Measurements from ENCODE around the gene GATA2. TPM values are rescaled to one million over a fixed set of nuclear protein-coding genes. Genes with fewer than 3 reads are reported as not detected.

Gene GATA2
- polyA plus RNA-seq, 3 donors, result 0.07 to 0.36 TPM; not detected in 1

DNA sequence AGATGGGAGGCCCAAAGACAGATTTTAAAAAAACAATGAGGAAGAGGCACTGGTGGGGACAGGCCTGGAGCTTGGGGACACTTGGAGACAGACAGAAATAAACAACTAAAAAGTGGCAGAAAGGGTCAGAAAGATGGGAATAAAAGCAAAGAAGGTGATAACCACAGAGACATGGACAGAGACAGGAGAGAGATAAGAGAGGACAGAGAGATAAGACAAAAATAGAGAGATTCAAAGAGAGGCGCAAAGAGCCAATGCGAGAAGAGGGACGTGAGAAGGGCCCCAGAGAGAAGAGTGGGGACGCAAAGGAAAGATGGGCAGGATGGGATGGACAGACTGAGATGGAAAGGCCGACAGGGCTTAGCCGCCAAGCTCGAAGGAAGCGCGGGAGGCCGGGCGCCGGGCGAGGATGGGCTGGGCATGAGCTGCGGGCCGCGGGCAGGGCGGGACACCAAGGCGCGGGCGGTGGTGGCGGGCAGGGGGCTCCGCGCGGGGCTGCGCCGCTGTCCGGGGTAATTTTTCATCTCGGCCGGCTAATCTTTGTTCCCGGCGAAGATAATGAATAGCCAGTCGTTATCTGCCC is 3.1 kb upstream of the GATA2 start:
- no peak for DNase-seq
- Histone ChIP-seq H3K4me1 (ENCODE audit: control insufficient read depth in 1 of 2, insufficient read depth in 2 of 2, low read length in 2 of 2) (peaks cover 14 to 28% of the 10 kb centered on the region in 2 donors), H4K20me1 (ENCODE audit: insufficient read depth, low read length) (no peaks in the 10 kb centered on the region), H2AFZ (ENCODE audit: insufficient read depth, low read depth, low read length, poor library complexity, severe bottlenecking) (no peak overlapping the region), H3K27me3 (ENCODE audit: control insufficient read depth in 2 of 2, insufficient read depth in 2 of 2, low read length in 2 of 2) (peaks cover 32 to 72% of the 10 kb centered on the region in 2 donors), H3K9ac (ENCODE audit: insufficient read depth, low read length, poor library complexity, severe bottlenecking) (no peak overlapping the region), H3K9me3 (replicated peaks in 1 of 2; ENCODE audit: control insufficient read depth in 1 of 2, insufficient read depth in 1 of 2, low read length in 2 of 2) (peaks cover 0 to 26% of the 10 kb centered on the region in 2 donors), H3K4me2 (replicated peaks; ENCODE audit: extremely low read depth, low read length, poor library complexity, severe bottlenecking) (no peak overlapping the region), H3K4me3 (replicated peaks in 1 of 3; ENCODE audit: low read depth in 2 of 3, low read length in 3 of 3) (no peak overlapping the region), H3K36me3 (replicated peaks in 1 of 2; ENCODE audit: control insufficient read depth in 1 of 2, insufficient read depth in 2 of 2, low read length in 2 of 2) (no peaks in the 10 kb centered on the region), H3K79me2 (ENCODE audit: insufficient read depth, low read length) (no peaks in the 10 kb centered on the region), H3K27ac (ENCODE audit: low read depth in 1 of 2, low read length in 2 of 2) (no peak overlapping the region)
- H3K4me1 Mint-ChIP-seq, result peaks cover 23% of the 10 kb centered on the region
- WGBS (ENCODE audit: insufficient coverage), result 89% methylated on average over 32 of the region's 32 CpGs
- peaks cover 60 to 79% (median 75%) of the 10 kb centered on the region in 3 donors for H3K27me3 Mint-ChIP-seq (ENCODE audit: low read depth in 3 of 3)
- intact Hi-C loops (cut with micrococcal nuclease), result loop anchor here (5.0 to 10.0 kb wide), 2 partner anchors 111 to 401 kb away; no protein-coding TSS in a partner anchor
- peaks cover 0 to 23% (median 2%) of the 10 kb centered on the region in 7 donors for H3K9me3 Mint-ChIP-seq
- peaks cover 0 to 8% of the 10 kb centered on the region in 2 donors for H3K36me3 Mint-ChIP-seq
- H3K4me3 Mint-ChIP-seq, result peak overlapping the region in 1 of 2 donors; percentile 65
- TF ChIP-seq, protein P1, sequence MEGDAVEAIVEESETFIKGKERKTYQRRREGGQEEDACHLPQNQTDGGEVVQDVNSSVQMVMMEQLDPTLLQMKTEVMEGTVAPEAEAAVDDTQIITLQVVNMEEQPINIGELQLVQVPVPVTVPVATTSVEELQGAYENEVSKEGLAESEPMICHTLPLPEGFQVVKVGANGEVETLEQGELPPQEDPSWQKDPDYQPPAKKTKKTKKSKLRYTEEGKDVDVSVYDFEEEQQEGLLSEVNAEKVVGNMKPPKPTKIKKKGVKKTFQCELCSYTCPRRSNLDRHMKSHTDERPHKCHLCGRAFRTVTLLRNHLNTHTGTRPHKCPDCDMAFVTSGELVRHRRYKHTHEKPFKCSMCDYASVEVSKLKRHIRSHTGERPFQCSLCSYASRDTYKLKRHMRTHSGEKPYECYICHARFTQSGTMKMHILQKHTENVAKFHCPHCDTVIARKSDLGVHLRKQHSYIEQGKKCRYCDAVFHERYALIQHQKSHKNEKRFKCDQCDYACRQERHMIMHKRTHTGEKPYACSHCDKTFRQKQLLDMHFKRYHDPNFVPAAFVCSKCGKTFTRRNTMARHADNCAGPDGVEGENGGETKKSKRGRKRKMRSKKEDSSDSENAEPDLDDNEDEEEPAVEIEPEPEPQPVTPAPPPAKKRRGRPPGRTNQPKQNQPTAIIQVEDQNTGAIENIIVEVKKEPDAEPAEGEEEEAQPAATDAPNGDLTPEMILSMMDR (IDR thresholded peaks at IDR 0.05), result no peak
- no peak overlapping the region for H3K27ac Mint-ChIP-seq

DNA sequence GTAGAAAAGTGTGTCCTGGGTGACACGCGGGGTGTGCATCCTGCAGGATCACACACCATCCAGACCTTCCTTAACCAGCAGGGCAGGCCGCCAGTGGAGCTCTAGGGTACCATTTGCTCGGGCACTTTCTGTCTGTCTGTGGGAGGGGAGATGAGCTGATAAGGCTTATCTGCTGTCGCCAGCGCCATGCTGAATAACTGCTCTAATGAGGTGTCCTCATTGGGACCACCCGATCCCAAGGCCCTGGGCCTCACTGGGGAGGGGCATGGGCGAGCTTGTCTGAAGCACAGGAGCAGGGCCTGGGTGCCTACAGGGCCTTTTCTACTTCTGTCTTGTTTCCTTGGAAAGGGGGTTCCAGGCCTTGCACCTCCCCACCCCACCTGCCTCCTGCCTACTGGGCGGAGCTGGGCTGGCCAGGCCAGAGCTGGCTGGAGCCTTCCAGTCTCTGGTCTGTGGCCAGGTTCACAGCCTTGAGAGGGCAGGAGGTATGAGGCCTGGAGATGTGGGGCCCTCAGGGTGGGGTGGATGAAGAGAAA is 2.5 kb upstream of the GATA2 start:
- no peaks in the 10 kb centered on the region for H4K20me1 ChIP-seq (ENCODE audit: insufficient read depth, low read length)
- Mint-ChIP-seq H3K4me3 (peak overlapping the region in 1 of 2 donors; percentile 65), H3K4me1 (peaks cover 27% of the 10 kb centered on the region), H3K27ac (no peak overlapping the region), H3K9me3 (peaks cover 0 to 27% (median 2%) of the 10 kb centered on the region in 7 donors), H3K36me3 (peaks cover 0 to 8% of the 10 kb centered on the region in 2 donors), H3K27me3 (ENCODE audit: low read depth in 3 of 3) (peaks cover 63 to 81% (median 81%) of the 10 kb centered on the region in 3 donors)
- TF ChIP-seq, protein P1 (IDR thresholded peaks at IDR 0.05), result no peak
- WGBS (ENCODE audit: insufficient coverage), result 83% methylated on average over 3 of the region's 9 CpGs
- H3K27ac ChIP-seq (ENCODE audit: low read depth in 1 of 2, low read length in 2 of 2), result no peak overlapping the region
- H3K9me3 ChIP-seq (replicated peaks in 1 of 2; ENCODE audit: control insufficient read depth in 1 of 2, insufficient read depth in 1 of 2, low read length in 2 of 2), result peaks cover 0 to 30% of the 10 kb centered on the region in 2 donors
- no peak overlapping the region for H3K4me2 ChIP-seq (replicated peaks; ENCODE audit: extremely low read depth, low read length, poor library complexity, severe bottlenecking)
- intact Hi-C loops (cut with micrococcal nuclease), result loop anchor here (5.0 to 10.0 kb wide), 2 partner anchors 112 to 401 kb away; no protein-coding TSS in a partner anchor
- H3K27me3 ChIP-seq (ENCODE audit: control insufficient read depth in 2 of 2, insufficient read depth in 2 of 2, low read length in 2 of 2), result peaks cover 37 to 78% of the 10 kb centered on the region in 2 donors
- H3K36me3 ChIP-seq (replicated peaks in 1 of 2; ENCODE audit: control insufficient read depth in 1 of 2, insufficient read depth in 2 of 2, low read length in 2 of 2), result no peaks in the 10 kb centered on the region
- no peaks in the 10 kb centered on the region for H3K79me2 ChIP-seq (ENCODE audit: insufficient read depth, low read length)
- DNase-seq, result no peak
- no peak overlapping the region for H3K9ac ChIP-seq (ENCODE audit: insufficient read depth, low read length, poor library complexity, severe bottlenecking)
- no peak overlapping the region for H3K4me3 ChIP-seq (replicated peaks in 1 of 3; ENCODE audit: low read depth in 2 of 3, low read length in 3 of 3)
- H3K4me1 ChIP-seq (ENCODE audit: control insufficient read depth in 1 of 2, insufficient read depth in 2 of 2, low read length in 2 of 2), result peaks cover 18 to 30% of the 10 kb centered on the region in 2 donors
- no peak overlapping the region for H2AFZ ChIP-seq (ENCODE audit: insufficient read depth, low read depth, low read length, poor library complexity, severe bottlenecking)

Data from CD14-positive monocyte (primary cell).